K562 (cell line): ENCODE measurements around the gene NCAM2. TPM values are rescaled to one million over a fixed set of nuclear protein-coding genes. Genes with fewer than 3 reads are reported as not detected.

Experiments
- ARID2 ChIP-seq: fragments of 450-650 bp; IDR thresholded peaks from 2 replicates; pipeline ENCODE4 v1.6.1; 2017; ENCODE audit warnings: antibody characterized with exemption, mild to moderate bottlenecking
- CCAR2 ChIP-seq: fragments of 200-400 bp; formaldehyde crosslinking; IDR thresholded peaks from 2 replicates; pipeline ENCODE4 v1.6.1; 2017; ENCODE audit warnings: mild to moderate bottlenecking, low read depth, low read length
- CREB3 ChIP-seq: fragments of 450-650 bp; conservative IDR thresholded peaks from 2 replicates; pipeline ENCODE4 v1.6.1; 2016; ENCODE audit warnings: missing genetic modification characterization, low read depth, mild to moderate bottlenecking, missing compliant biosample characterization, moderate library complexity
- E2F8 ChIP-seq: fragments of 450-650 bp; IDR thresholded peaks from 2 replicates; pipeline ENCODE4 v1.7.1; 2018; ENCODE audit warnings: mild to moderate bottlenecking, low read depth; ENCODE audit not compliant: partially characterized antibody
- EGR1 ChIP-seq: fragments of 450-650 bp; conservative IDR thresholded peaks from 2 replicates; pipeline ENCODE4 v1.6.1; 2017; ENCODE audit warnings: mild to moderate bottlenecking
- ETV5 ChIP-seq: sonication (generic); formaldehyde crosslinking; IDR thresholded peaks from 2 replicates; pipeline ENCODE4 v1.4.0; 2020; ENCODE audit warnings: low read depth, mild to moderate bottlenecking, missing genetic modification reagents
- PCBP2 ChIP-seq: fragments of 200-400 bp; formaldehyde crosslinking; IDR thresholded peaks from 2 replicates; pipeline ENCODE4 v1.6.1; 2018; ENCODE audit warnings: low read length, low read depth, mild to moderate bottlenecking, moderate library complexity; ENCODE audit not compliant: poor library complexity, severe bottlenecking
- SNRNP70 ChIP-seq: fragments of 200-400 bp; formaldehyde crosslinking; optimal IDR thresholded peaks from 2 replicates; pipeline ENCODE3; 2017; ENCODE audit warnings: low read depth, low read length
- ZBTB33 ChIP-seq: sonication (generic); formaldehyde crosslinking; IDR thresholded peaks from 2 replicates; pipeline ENCODE4 v1.8.1; 2023; ENCODE audit warnings: mild to moderate bottlenecking, missing genetic modification reagents
- ZNF197 ChIP-seq: fragments of 200-800 bp; sonication (Bioruptor generic); IDR thresholded peaks from 2 replicates; pipeline ENCODE4 v1.6.1; 2016; ENCODE audit warnings: low read depth, missing genetic modification characterization, missing compliant biosample characterization
- ZNF354B ChIP-seq: fragments of 250-450 bp; sonication (Bioruptor Pico); IDR thresholded peaks from 2 replicates; pipeline ENCODE4 v1.4.0; 2020
- ZNF512 ChIP-seq: IDR thresholded peaks from 2 replicates; pipeline ENCODE4 v1.6.1; 2016; ENCODE audit warnings: missing genetic modification characterization, missing compliant biosample characterization
- polyA plus RNA-seq, 8 experiments: library from polyadenylated mRNA; depleted of rRNA in 4 of 8; stranded (reverse) in 5 of 8; unstranded in 3 of 8; fragments of >200 nt; fragmentation: Nextera tagmentation in 2 of 8; fragmentation: Illumina TruSeq in 1 of 8; extraction: Ambion mirVana in 2 of 8; extraction: Trizol in 1 of 8; gene quantifications; 2 replicates each; pipeline versions ENCODE4 v1.2.1 to v1.2.3, GENCODE V29; 2011 to 2014; ENCODE audit warnings: inconsistent platforms in 1 of 8, missing spikeins in 1 of 8
- total RNA-seq, 7 experiments: library from RNA; depleted of rRNA in 6 of 7; stranded (reverse); fragments of >200 nt in 6 of 7; fragmentation: Illumina TruSeq in 2 of 7; extraction: Trizol in 2 of 7; gene quantifications; 2 replicates each; pipeline versions ENCODE4 v1.2.1 to v1.2.3, GENCODE V29; 2011 to 2021; ENCODE audit warnings: low replicate concordance in 1 of 7

Gene NCAM2
- total and polyA plus RNA-seq, 9 of the 15 experiments (the other 6 are each of a cell fraction or from before 2014, with no cell fraction given), result 14.0 to 58.2 (median 27.8) TPM

GRCh38 chr21:21200939-21201615 is 202.9 kb downstream of the NCAM2 start (continued):
- no peak for TF ChIP-seq E2F8
- no peak for TF ChIP-seq ZNF197
- no peak for TF ChIP-seq CCAR2
- TF ChIP-seq ZBTB33 (CRISPR knock-in tag), result no peak
- TF ChIP-seq ZNF354B, result no peak
- TF ChIP-seq EGR1, result no peak
- TF ChIP-seq ARID2, result 0 out of 2 replicates have a peak, but pooled peaks have one; percentile 9
- TF ChIP-seq ZNF512 (tag), result no peak
- TF ChIP-seq ETV5 (CRISPR knock-in tag), result no peak
- TF ChIP-seq CREB3 (tag), result no peak
- no peak for TF ChIP-seq PCBP2
- no peak for TF ChIP-seq SNRNP70
